Bronchial epithelial cell (primary cell): ENCODE results near the gene PNLIP. TPM values are rescaled to one million over a fixed set of nuclear protein-coding genes. Genes with fewer than 3 reads are reported as not detected.

ENCODE experiments used
- DNase-seq: peaks from one replicate; pipeline ENCODE4 v3.0.0-alpha.2; 2010; ENCODE audit warnings: low read depth
- FAIRE-seq: peaks from 2 replicates; lab custom pipeline; 2011; peaks lifted over from hg19 to GRCh38; lab: Jason Lieb, UNC
- H3K27me3 ChIP-seq: 2 replicates; pipeline ENCODE4 v1.5.1; 2011; ENCODE audit warnings: low read length; ENCODE audit not compliant: control insufficient read depth, insufficient read depth
- H3K36me3 ChIP-seq: 2 replicates; pipeline ENCODE4 v1.5.1; 2011; ENCODE audit warnings: low read length; ENCODE audit not compliant: control insufficient read depth, insufficient read depth
- H3K4me3 ChIP-seq: 2 replicates; pipeline ENCODE4 v1.5.1; 2011; ENCODE audit warnings: mild to moderate bottlenecking, low read depth, low read length, control low read depth
- total RNA-seq: library from RNA; depleted of rRNA; stranded (reverse); fragments of >200 nt; gene quantifications from 2 replicates; pipeline ENCODE4 v1.2.1, GENCODE V29; 2014
- TF ChIP-seq, protein P1 (sequence below): IDR thresholded peaks from 2 replicates; pipeline ENCODE4 v1.5.1; 2011; ENCODE audit warnings: mild to moderate bottlenecking, moderate library complexity, low read length, control low read depth, inconsistent platforms; ENCODE audit not compliant: insufficient read depth, severe bottlenecking

The PNLIP gene
- total RNA-seq, 1 donor from 2014 or later = under 0.01 TPM

DNA sequence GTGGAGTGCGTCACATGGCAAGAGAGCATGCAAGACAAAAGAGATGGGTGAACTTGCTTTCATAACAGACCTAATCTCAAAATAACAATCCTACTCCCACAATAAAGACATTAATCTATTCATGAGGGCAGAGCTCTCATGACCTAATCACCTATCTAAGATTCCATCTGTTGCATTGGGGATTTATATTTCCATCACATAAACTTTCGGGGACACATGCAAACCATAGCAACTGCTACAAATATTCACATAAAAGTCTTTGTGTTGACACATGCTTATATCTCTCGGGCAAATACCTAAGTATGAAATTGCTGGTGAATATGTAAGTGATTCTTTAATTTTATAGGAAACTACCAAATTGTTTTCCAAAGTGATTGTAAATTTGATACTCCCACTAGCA lies 29.1 kb downstream of the PNLIP start:
- no peaks in the 10 kb centered on the region for H3K27me3 ChIP-seq
- no peak for FAIRE-seq
- TF ChIP-seq, protein P1, sequence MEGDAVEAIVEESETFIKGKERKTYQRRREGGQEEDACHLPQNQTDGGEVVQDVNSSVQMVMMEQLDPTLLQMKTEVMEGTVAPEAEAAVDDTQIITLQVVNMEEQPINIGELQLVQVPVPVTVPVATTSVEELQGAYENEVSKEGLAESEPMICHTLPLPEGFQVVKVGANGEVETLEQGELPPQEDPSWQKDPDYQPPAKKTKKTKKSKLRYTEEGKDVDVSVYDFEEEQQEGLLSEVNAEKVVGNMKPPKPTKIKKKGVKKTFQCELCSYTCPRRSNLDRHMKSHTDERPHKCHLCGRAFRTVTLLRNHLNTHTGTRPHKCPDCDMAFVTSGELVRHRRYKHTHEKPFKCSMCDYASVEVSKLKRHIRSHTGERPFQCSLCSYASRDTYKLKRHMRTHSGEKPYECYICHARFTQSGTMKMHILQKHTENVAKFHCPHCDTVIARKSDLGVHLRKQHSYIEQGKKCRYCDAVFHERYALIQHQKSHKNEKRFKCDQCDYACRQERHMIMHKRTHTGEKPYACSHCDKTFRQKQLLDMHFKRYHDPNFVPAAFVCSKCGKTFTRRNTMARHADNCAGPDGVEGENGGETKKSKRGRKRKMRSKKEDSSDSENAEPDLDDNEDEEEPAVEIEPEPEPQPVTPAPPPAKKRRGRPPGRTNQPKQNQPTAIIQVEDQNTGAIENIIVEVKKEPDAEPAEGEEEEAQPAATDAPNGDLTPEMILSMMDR = no peak

DNA sequence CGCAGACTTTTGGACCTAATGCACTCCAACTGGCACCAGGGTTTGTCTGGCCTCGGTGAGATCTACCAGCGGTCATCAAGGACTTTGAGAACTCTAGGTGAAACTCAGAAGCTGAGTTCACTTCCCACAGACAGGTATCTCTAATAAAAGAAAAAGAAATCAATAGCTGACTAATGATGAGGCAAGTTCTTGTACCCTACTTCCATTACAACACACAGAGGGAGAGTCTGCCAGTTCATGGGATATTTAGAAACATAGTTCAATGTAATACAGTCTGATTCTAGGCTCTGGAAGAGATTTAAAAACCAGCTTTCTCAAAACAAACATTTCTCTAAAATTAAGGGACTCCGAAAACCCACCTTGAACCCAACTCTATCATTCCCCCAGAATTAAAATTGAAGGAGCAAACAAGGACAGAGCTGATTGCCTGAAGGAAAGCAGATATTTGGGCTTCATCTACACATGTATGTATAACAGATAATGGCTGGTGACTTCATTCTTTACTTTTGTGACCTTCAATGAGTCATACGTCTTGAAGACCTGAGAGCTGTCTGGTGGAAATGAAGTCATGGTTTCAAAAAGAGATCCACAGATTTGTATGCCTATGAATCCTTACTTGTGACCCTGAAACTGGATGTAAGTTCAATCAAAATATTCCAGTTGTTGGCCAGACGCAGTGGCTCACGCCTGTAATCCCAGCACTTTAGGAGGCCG lies 42.3 kb downstream of the PNLIP start:
- FAIRE-seq (no peak), DNase-seq (peak; percentile 11)
- H3K4me3 ChIP-seq = no peak overlapping the region
- TF ChIP-seq, protein P1 = no peak
- no peaks in the 10 kb centered on the region for H3K36me3 ChIP-seq
- H3K27me3 ChIP-seq = no peaks in the 10 kb centered on the region

More for the DNA sequence above, 29.1 kb downstream of the PNLIP start:
- Histone ChIP-seq H3K4me3 (no peak overlapping the region), H3K36me3 (no peaks in the 10 kb centered on the region)
- DNase-seq = no peak

GRCh38 chr10:116588995-116589394 lies 43.3 kb downstream of the PNLIP start:
- H3K4me3 ChIP-seq = no peak overlapping the region
- DNase-seq (no peak), FAIRE-seq (no peak)
- TF ChIP-seq, protein P1 = no peak
- H3K27me3 ChIP-seq = no peaks in the 10 kb centered on the region
- H3K36me3 ChIP-seq = no peaks in the 10 kb centered on the region

DNA sequence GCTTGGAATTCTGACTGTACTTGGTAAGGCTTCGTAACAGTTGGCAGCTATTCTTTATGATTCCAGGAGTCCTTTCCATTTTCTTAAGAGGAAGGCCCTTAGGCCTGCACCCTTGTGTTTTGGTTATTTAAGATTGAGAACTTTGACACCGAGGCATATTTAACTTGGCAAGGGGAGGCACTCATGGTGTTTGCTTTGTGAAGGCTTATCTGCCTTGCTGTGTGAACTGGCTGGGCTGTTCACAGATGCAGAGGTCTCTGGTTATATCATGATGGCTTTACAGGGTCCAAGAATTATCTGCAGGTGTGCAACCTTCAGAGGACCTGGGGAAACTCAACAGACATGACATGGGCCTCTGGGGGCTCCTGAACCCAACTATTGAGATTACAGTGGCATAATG lies 44.2 kb downstream of the PNLIP start:
- Histone ChIP-seq H3K4me3 (no peak overlapping the region), H3K27me3 (no peaks in the 10 kb centered on the region), H3K36me3 (no peaks in the 10 kb centered on the region)
- no peak for FAIRE-seq
- DNase-seq = no peak
- TF ChIP-seq, protein P1 = no peak

DNA sequence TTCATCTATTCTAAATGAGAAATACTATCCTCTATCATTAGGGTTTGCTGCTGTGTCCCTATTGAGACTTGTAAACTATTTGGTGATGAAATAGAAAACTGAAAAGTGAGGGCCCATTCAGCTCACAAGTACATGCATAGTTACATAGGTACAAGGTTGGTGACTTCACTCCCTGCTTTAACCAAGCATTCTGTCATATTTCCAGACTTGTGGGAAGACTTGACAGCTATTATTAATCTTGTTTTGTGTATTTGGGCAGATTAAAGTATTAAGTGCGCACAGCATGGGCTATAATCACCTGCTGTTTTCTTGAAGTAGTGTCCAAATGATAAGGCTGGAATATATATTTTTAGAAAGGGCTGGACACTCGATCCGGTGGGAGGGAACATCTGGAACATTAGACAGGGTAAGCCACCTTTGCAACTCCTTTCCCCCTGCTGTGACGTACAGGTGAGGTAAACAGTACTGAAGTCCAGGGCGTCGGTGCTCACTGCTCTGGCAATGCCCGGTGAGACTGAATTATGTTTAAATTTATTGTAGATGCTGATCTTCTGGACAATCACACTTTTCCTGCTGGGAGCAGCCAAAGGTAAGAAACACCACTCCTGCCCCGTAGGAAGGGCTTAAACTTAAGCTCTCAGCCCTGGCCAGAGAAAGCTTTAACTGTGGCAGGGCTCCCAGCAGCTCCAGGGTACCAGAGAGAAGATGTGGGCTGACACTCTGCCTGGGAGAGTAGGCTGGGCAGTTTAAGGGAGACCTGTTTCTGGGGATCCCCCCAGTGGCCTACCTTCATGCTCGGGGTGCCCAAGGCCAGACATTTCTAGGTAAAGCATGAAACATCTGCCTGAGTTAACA lies 45.1 kb downstream of the PNLIP start, which contains the start of gene PNLIPRP1:
Gene PNLIPRP1 (plus strand): TSS at position 370 of the 855 bp plus-strand sequence. CDS start 171 bp downstream, at position 541.
- Histone ChIP-seq H3K4me3 (no peak within 1 kb of the TSS), H3K36me3 (no peaks in the 10 kb centered on the region), H3K27me3 (no peaks in the 10 kb centered on the region)
- DNase-seq (no peak), FAIRE-seq (no peak)
- TF ChIP-seq, protein P1 = no peak
